ENCODE data around the gene SNED1.

- TF ChIP-seq CTCF (IDR thresholded peaks at IDR 0.05; ENCODE audit: low read depth, low read length, missing input control) = no peak
- peak; percentile 97 for TF ChIP-seq NR2F2 (IDR thresholded peaks at IDR 0.05)
- TF ChIP-seq REST (IDR thresholded peaks at IDR 0.05) = no peak
- peak; percentile 53 to 72 for TF ChIP-seq HNF4A (conservative IDR thresholded peaks at IDR 0.05)
- TF ChIP-seq ATF3 (IDR thresholded peaks at IDR 0.05) = no peak
- TF ChIP-seq SP1 (IDR thresholded peaks at IDR 0.05) = peak; percentile 86
- peak in 1 of 2 donors; percentile 29 for TF ChIP-seq RAD21 (IDR thresholded peaks at IDR 0.05)
- TF ChIP-seq TAF1 (conservative IDR thresholded peaks at IDR 0.05) = no peak
- peak in 1 of 2 donors; percentile 25 for TF ChIP-seq JUND (IDR thresholded peaks at IDR 0.05)
- TF ChIP-seq YY1 (IDR thresholded peaks at IDR 0.05) = no peak
- no peak for TF ChIP-seq EGR1 (IDR thresholded peaks at IDR 0.05; ENCODE audit: low read depth in 2 of 2)
- no peak for TF ChIP-seq MAX (IDR thresholded peaks at IDR 0.05)
Observed at GRCh38 chr2:240997141-240997855, 1.1 kb upstream of the SNED1 start.
